SHP77 (cell line): ENCODE results near the gene RDH5.
"Not testable (repeated sequence)": the region's sequence is repeated elsewhere in the genome, so short reads cannot be mapped to it uniquely, and the experiment has no call there.

Experiments used
- DNase-seq, 2 experiments: peaks; one replicate each; lab custom pipeline; 2025; lab: John Stamatoyannopoulos, UW

RDH5 gene

DNA sequence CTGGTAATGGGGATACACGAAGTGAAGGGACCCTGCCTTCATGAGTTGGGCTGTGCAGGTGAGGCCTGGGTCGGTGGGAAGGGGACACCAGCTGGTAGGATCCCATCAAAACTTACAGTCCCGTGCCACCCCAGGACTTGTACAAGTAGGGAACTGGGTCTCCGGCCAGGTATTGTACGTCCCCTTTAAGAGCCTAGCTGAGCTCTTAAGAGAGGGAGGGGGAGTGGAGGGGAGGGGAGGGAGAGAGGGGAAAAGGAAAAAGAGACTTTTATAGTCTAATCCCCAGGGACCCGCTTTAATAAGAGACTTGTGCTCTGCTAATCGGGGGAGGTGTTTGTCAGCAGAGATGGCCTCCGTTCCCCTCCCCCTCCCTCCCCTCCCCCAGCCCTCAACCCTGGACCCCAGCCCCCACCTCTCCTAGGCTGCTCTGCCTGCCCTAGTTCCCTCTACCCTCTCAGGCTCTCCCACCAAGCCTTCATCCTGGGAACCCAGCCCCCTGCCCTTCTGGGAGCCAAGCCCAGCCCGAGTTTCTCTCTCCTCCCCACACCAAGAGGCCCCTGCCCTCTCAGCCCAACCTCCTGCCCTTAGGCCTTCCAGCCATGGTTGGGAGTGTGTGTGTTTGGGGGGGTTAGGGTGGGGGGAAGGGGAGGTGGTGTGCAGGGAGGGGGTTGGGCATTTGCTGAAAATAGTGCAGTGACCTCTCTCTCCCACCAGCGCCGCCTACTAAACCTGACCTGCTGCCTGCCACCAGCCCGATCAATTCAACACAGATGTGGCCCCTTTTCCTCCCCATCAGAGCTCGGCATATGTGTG, 25.4 kb downstream of the RDH5 start:
- no peak for DNase-seq

DNA sequence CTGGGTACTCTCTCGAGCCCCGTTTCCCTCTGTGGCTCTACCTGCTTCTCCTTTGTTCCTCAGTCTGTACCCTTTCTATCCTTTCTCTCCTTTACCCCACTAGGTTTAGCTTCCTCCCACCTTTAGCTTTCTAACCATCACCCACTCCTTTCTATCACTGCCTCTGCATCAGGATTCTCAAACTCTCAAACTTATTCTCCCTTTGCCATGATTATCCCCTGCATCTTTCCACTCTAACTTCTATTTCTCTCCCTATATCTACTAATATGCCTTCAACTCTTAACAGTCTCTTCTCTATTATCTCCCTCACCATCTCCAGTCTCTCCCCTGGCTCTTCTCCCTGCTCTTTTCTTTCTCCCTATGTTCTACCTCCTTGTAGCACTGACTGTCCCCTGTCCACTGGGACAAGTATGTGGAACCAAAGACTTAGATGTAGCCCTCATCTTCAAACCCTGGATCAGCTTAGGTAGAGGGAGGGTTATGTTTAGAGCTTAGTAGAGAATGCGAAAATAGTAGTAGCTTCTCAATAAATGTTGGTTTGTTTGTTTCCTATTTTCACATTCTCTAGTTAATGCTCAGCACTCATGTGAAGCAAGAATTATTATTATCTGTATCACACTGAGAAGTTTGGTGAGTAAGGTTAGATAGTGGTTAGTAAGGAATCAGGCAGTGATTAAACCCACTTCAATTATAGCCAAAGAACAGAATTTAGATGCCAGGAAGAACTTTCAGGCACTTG, 26.1 kb downstream of the RDH5 start:
- no peak for DNase-seq

DNA sequence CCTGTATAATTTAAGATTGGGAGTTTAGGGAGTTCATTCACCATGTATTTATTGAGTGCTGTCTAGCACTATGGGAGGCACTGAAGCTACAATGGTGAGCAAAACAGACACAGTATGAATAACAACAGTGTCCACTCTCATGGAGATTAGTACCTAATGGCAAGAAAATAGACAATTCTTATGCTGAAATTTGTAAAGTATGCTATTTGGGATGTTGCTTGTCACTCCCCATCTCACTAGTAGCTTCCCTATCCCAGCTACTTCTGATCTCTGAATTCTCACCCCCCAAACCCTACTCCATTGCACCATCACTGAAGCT, 26.7 kb downstream of the RDH5 start:
- DNase-seq = no peak

DNA sequence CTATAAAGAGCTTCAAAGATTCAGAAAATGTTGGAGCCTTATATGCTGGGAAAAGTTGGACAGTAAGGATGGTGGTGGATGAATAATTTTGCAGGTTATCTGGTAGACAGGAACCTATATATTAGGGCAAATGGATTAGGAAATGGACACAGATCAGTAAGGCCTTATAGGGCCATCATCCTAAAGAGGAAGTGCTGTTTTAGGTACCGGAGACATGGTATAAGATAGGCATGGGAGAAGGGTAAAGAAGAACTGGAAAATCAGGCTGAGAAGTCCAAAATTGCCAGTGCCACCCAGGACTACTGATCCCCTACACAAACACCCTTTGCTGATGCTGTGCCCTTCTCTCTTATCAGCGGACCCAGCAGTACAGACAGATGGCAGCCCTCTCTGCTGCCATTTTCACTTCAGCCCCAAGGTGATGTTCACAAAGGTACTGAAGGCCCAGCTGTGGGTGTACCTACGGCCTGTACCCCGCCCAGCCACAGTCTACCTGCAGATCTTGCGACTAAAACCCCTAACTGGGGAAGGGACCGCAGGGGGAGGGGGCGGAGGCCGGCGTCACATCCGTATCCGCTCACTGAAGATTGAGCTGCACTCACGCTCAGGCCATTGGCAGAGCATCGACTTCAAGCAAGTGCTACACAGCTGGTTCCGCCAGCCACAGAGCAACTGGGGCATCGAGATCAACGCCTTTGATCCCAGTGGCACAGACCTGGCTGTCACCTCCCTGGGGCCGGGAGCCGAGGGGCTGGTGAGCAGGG, 28.2 kb downstream of the RDH5 start:
- no peak for DNase-seq

DNA sequence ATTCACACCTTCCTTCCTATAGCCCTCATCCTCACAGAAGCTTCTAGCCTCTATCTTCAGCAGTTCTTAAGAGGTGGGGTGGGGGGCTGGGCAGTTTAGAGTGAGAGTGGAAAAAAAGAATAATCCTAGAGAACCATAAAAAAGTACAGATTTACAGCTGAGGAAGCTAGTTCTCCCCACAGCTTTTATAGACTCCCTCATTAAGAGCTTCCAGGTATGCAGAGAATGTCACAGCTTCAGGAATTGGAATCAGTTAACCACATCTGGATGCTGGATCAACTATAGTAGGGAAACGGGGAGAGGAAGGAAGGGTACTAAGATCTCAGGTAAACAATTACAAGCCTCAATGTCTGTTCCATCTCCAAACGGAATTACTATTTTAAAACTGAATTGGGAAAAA, 35.1 kb downstream of the RDH5 start:
- DNase-seq = no peak

DNA sequence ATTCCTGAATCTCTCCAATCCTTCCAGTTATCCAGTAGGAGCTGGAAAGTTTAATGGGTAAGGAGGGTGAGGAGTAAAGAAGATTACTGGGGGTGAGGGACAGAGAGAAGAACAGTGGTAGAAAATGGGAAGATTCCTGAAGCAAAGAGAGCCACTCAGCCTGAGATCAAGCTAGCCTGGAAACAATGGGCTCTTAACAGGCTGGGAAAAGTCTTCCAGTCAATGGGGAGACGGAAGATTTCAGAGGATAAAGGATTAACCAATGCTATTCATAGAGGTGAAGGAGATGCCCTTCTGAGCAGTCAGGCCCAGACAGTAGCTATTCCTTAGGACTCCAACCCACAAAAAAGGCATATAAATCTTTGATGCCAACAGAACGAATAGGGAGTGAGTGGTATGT, 37.5 kb downstream of the RDH5 start:
- DNase-seq = no peak

DNA sequence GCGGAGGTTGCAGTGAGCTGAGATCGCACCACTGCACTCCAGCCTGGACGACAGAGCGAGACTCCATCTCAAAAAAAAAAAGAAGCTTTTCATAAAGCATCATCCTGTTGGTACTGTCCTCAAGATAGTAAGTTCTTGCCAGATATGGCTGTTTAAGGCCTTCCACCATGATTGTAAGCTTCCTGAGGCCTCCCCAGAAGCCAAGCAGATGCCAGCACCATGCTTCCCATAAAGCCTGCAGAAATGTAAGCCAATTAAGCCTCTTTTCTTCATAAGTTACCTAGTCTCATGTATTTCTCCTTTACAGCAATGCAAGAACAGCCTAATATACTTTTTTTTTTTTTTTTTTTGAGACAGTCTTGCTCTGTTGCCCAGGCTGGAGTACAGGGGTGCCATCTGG, 38.4 kb downstream of the RDH5 start:
- DNase-seq = not testable (repeated sequence)

DNA sequence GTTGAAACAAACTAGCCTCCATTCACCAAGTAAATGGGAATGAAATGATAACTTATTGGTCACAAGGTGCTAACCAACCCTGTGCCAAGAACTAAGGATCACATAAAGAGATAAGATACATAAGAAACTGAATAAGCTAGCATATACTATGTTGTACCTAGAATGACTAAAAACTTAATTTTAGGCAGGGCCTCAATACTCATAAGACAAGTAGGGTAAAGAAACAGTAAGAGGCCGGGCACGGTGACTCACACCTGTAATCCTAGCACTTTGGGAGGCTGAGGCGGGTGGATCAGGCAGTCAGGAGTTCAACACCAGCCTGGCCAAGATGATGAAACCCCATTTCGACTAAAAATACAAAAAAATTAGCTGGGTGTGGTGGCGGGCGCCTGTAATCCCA, 40.5 kb downstream of the RDH5 start:
- no peak for DNase-seq

DNA sequence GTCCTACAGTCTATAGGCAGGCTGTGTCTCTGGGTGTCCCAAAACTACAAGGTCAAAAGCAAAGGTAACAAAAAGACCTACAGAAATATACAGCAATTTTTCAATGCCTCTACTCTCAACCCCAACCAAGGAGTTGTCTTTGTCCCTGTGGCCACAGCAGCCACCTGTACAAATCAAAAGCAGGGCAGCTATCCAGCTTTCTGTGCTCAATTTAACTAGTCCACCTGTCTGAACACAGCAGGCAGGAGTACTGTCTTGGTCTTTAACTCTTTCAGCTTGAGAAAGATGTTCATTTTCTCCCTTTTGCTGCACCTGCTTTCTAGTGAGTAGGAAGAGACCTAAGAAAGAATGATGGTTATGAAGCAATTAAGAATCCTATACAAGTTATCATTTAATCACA, 42.5 kb downstream of the RDH5 start:
- DNase-seq = no peak

DNA sequence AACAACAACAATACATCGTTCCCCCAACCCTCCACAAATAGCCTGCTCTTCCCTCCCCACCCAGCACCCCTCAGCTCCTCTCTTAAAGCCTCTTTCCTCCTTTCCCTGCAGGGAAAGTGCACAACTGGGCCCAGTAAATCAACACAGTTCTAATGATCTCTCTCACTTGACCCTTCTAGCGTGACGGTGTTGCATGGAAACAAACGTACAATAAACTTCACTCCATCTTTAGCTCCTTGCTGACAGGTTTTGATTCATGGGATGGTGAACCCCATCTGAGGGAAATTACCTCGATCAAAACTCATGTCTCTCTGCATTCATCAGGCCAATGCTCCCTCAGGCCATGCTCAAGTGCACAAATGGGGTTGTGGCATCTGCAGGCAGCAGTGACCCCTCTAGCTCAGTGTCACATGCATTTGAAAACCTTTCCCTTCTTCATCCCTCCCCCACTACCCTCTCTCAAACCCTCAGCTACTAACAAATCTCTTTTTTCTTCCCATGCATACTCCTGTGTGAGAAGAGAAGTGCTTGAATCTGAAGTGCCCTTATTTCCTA, 45.6 kb downstream of the RDH5 start:
- no peak for DNase-seq

DNA sequence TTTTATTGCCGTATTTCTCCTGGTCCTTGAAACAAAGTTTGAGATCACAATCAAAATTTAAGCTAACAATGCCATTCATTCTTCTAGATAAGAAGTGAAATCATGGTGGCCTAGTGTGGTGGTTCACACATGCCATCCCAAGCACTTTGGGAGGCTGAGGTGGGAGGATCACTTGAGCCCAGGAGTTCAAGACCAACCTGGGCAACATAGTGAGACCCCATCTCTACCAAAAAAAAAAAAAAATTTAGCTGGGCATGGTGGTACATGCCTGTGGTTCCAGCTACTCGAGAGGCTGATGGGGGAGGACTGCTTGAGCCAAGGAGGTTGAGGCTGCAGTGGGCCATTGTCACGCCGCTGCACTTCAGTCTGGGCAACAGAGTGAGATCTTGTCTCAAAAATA, 47.0 kb downstream of the RDH5 start:
- DNase-seq = no peak

DNA sequence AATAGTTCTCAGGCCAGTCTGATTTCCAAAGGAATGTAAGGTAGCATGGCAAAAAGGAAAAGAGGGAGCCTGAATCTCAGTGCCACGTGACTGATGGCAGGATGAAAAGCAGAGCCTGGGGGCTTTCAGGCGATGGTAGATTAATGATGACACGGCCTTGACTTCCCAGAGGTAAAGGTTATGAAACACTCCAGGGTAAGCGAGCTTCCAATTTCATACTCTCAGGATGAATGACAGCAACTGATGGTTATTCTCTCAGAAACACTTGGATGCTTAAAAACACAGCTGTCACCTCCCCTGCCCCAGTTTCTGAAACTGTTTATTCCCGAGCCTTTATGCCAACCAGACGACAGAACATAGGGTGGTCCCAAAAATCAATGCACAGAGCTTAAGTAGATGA, 51.5 kb downstream of the RDH5 start:
- DNase-seq = no peak
